Activated CD4-positive, alpha-beta T cell treated with anti-CD3 and anti-CD28 coated beads, Interleukin-2, amount 50 U/mL, for 48 hours (primary cell): Measurements from ENCODE around the gene TNC.
A peak's percentile ranks its signal among the peaks of the same experiment; 100 is the strongest.

Experiments used
- DNase-seq, 2 experiments: peaks; one replicate each; pipeline ENCODE4 v3.0.0-alpha.2; 2020

TNC gene

GRCh38 chr9:115117999-115118878, at the start of gene TNC:
Gene TNC (minus strand): TSS chr9:115118157. CDS start chr9:115091018, 27,139 bp downstream.
- DNase-seq: no peak

GRCh38 chr9:115167175-115167574, 49.2 kb upstream of the TNC start:
- DNase-seq: no peak

GRCh38 chr9:115165233-115165632, 47.3 kb upstream of the TNC start:
- DNase-seq: no peak

GRCh38 chr9:115164511-115164974, 46.6 kb upstream of the TNC start:
- DNase-seq: no peak

GRCh38 chr9:115162946-115163345, 45.0 kb upstream of the TNC start:
- no peak for DNase-seq

GRCh38 chr9:115161446-115161845, 43.5 kb upstream of the TNC start:
- DNase-seq: no peak

GRCh38 chr9:115158661-115159481, 40.9 kb upstream of the TNC start:
- DNase-seq: peak in 1 of 2 experiments; percentile 6

GRCh38 chr9:115157245-115157674, 39.3 kb upstream of the TNC start:
- DNase-seq: no peak

GRCh38 chr9:115155037-115155436, 37.1 kb upstream of the TNC start:
- no peak for DNase-seq

- DNase-seq: no peak
Measured at GRCh38 chr9:115154617-115155016, 36.7 kb upstream of the TNC start.

GRCh38 chr9:115152281-115152820, 34.4 kb upstream of the TNC start:
- no peak for DNase-seq

- DNase-seq: no peak
Measured at GRCh38 chr9:115148721-115149120, 30.8 kb upstream of the TNC start.

- no peak for DNase-seq
Measured at GRCh38 chr9:115146581-115147021, 28.6 kb upstream of the TNC start.

GRCh38 chr9:115144706-115145105, 26.7 kb upstream of the TNC start:
- DNase-seq: no peak

GRCh38 chr9:115143689-115144088, 25.7 kb upstream of the TNC start:
- no peak for DNase-seq

GRCh38 chr9:115142517-115143270, 24.7 kb upstream of the TNC start:
- no peak for DNase-seq

GRCh38 chr9:115142090-115142489, 24.1 kb upstream of the TNC start:
- DNase-seq: no peak

- DNase-seq: no peak
Measured at GRCh38 chr9:115141612-115142011, 23.7 kb upstream of the TNC start.

- no peak for DNase-seq
Measured at GRCh38 chr9:115138151-115138550, 20.2 kb upstream of the TNC start.

- no peak for DNase-seq
Measured at GRCh38 chr9:115137526-115137925, 19.6 kb upstream of the TNC start.

GRCh38 chr9:115135821-115136778, 18.1 kb upstream of the TNC start:
- no peak for DNase-seq
